ENCODE measurements around the gene CD3G.

CD3G gene

GRCh38 chr11:118318124-118318523, 26.0 kb upstream of the CD3G start:
- ATAC-seq (ENCODE audit: low read depth) (no peak), DNase-seq (ENCODE audit: low spot score) (no peak)
- Histone ChIP-seq H3K4me1 (ENCODE audit: insufficient read depth, poor library complexity, severe bottlenecking) (peaks cover 10% of the 10 kb centered on the region), H3K4me3 (ENCODE audit: severe bottlenecking) (no peak overlapping the region), H3K27me3 (ENCODE audit: insufficient read depth, poor library complexity, severe bottlenecking) (no peaks in the 10 kb centered on the region), H3K9me3 (ENCODE audit: severe bottlenecking) (no peaks in the 10 kb centered on the region), H3K36me3 (ENCODE audit: low read depth) (no peaks in the 10 kb centered on the region), H3K27ac (ENCODE audit: poor library complexity, severe bottlenecking) (no peak overlapping the region)
- TF ChIP-seq CTCF (IDR thresholded peaks at IDR 0.05; ENCODE audit: poor library complexity, severe bottlenecking), result no peak

GRCh38 chr11:118318581-118319336, 25.4 kb upstream of the CD3G start:
- DNase-seq (ENCODE audit: low spot score), result no peak

GRCh38 chr11:118319337-118319707, 24.8 kb upstream of the CD3G start:
- Histone ChIP-seq H3K9me3 (ENCODE audit: severe bottlenecking) (no peaks in the 10 kb centered on the region), H3K4me1 (ENCODE audit: insufficient read depth, poor library complexity, severe bottlenecking) (peaks cover 10% of the 10 kb centered on the region), H3K27me3 (ENCODE audit: insufficient read depth, poor library complexity, severe bottlenecking) (no peaks in the 10 kb centered on the region), H3K27ac (ENCODE audit: poor library complexity, severe bottlenecking) (no peak overlapping the region), H3K36me3 (ENCODE audit: low read depth) (no peaks in the 10 kb centered on the region), H3K4me3 (ENCODE audit: severe bottlenecking) (no peak overlapping the region)
- DNase-seq (ENCODE audit: low spot score) (no peak), ATAC-seq (ENCODE audit: low read depth) (no peak)
- TF ChIP-seq CTCF (IDR thresholded peaks at IDR 0.05; ENCODE audit: poor library complexity, severe bottlenecking), result no peak

More at GRCh38 chr11:118318581-118319336, 25.4 kb upstream of the CD3G start:
- peaks cover 10% of the 10 kb centered on the region for H3K4me1 ChIP-seq (ENCODE audit: insufficient read depth, poor library complexity, severe bottlenecking)
- no peaks in the 10 kb centered on the region for H3K9me3 ChIP-seq (ENCODE audit: severe bottlenecking)
- no peak overlapping the region for H3K4me3 ChIP-seq (ENCODE audit: severe bottlenecking)
- no peak for TF ChIP-seq CTCF (IDR thresholded peaks at IDR 0.05; ENCODE audit: poor library complexity, severe bottlenecking)
- no peak overlapping the region for H3K27ac ChIP-seq (ENCODE audit: poor library complexity, severe bottlenecking)
- H3K27me3 ChIP-seq (ENCODE audit: insufficient read depth, poor library complexity, severe bottlenecking), result no peaks in the 10 kb centered on the region
- H3K36me3 ChIP-seq (ENCODE audit: low read depth), result no peaks in the 10 kb centered on the region
- ATAC-seq (ENCODE audit: low read depth), result no peak

- no peaks in the 10 kb centered on the region for H3K9me3 ChIP-seq (ENCODE audit: severe bottlenecking)
Measured at GRCh38 chr11:118320515-118320914, 23.6 kb upstream of the CD3G start.

More at GRCh38 chr11:118320515-118320914, 23.6 kb upstream of the CD3G start:
- DNase-seq (ENCODE audit: low spot score) (no peak), ATAC-seq (ENCODE audit: low read depth) (no peak)
- no peaks in the 10 kb centered on the region for H3K27me3 ChIP-seq (ENCODE audit: insufficient read depth, poor library complexity, severe bottlenecking)
- TF ChIP-seq CTCF (IDR thresholded peaks at IDR 0.05; ENCODE audit: poor library complexity, severe bottlenecking), result no peak
- H3K36me3 ChIP-seq (ENCODE audit: low read depth), result no peaks in the 10 kb centered on the region
- no peak overlapping the region for H3K4me3 ChIP-seq (ENCODE audit: severe bottlenecking)
- peaks cover 10% of the 10 kb centered on the region for H3K4me1 ChIP-seq (ENCODE audit: insufficient read depth, poor library complexity, severe bottlenecking)
- no peak overlapping the region for H3K27ac ChIP-seq (ENCODE audit: poor library complexity, severe bottlenecking)
